HG02970 (cell line): ENCODE data around the gene KIF13A.
"Not testable (repeated sequence)": the region's sequence is repeated elsewhere in the genome, so short reads cannot be mapped to it uniquely, and the experiment has no call there.

Experiments
- ATAC-seq: cut with Tn5 transposase; IDR thresholded peaks from one replicate; pipeline ENCODE4 v1.9.1; 2021; ENCODE audit warnings: mild to moderate bottlenecking, moderate library complexity, moderate number of reproducible peaks; ENCODE audit not compliant: unreplicated experiment, low FRiP score

The KIF13A gene

GRCh38 chr6:17905611-17906592 lies 81.5 kb downstream of the KIF13A start:
- ATAC-seq = no peak

DNA sequence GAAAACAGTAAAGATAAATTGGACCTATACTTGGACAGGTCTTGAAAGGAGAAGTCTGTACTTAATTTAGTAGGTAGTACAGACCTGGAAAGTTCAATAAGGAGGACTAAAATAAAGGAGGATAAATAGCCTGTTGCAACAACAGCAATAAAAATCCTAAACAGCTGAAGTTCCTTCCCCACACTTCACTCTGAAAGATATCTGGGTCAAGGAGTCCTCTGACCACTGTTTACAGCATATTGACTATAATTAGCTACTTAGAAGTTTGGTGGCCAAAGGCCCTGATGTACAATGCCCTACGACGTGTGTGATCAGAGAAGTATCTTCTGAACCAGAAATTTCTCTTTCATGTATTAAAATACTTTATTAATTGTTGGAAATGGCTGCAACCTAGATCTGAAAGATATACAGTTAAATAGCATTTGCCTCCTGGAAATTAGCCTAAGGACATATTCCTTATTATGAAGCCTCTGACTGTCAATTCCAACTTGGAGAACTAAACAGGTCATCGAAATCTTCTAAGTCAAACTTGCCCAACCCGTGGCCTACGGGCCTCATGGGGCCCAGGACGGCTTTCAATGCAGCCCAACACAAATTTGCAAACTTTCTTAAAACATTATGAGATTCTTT lies 82.8 kb downstream of the KIF13A start:
- no peak for ATAC-seq

DNA sequence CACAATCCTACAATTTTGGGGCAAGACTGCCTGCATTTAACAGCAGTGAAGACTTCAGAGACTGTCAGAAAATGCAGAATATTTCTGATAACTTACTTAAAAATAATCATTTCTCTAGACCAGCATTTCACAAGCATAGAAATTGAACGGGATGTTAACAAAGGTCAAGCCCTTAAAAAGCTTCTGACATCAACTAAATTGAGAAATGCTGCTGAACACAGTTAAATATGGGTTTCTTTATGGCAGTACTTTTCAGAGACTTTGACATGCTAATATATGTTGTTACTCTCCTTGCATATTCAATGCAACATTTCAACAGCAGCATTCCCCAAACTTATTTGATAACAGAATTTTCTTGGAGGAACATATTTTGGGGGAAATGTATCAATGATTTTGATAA lies 84.5 kb downstream of the KIF13A start:
- ATAC-seq = no peak

DNA sequence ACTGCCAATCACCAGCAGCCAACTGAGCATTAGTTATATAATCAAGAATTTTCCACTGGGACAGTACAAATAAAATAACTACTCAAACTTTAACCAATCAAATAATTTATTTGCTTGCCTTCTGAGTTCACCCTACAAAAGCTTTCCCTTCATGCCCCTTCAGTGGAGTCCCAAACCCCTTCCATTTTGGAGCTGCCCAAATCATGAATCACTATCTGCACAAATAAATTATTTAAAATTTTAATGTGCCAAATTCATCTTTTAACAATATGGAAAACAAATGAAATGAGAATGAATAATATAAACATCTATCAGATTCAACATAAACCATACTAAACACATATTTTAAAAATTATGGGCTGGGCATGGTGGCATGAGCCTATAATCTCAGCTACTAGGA lies 85.9 kb downstream of the KIF13A start:
- no peak for ATAC-seq

GRCh38 chr6:17900011-17900410 lies 87.4 kb downstream of the KIF13A start:
- ATAC-seq = no peak

GRCh38 chr6:17899491-17899890 lies 87.9 kb downstream of the KIF13A start:
- no peak for ATAC-seq

GRCh38 chr6:17897681-17898080 lies 89.8 kb downstream of the KIF13A start:
- ATAC-seq = no peak

- ATAC-seq = no peak
Observed at GRCh38 chr6:17894905-17895304, 92.5 kb downstream of the KIF13A start.

GRCh38 chr6:17894191-17894590 lies 93.2 kb downstream of the KIF13A start:
- ATAC-seq = no peak

DNA sequence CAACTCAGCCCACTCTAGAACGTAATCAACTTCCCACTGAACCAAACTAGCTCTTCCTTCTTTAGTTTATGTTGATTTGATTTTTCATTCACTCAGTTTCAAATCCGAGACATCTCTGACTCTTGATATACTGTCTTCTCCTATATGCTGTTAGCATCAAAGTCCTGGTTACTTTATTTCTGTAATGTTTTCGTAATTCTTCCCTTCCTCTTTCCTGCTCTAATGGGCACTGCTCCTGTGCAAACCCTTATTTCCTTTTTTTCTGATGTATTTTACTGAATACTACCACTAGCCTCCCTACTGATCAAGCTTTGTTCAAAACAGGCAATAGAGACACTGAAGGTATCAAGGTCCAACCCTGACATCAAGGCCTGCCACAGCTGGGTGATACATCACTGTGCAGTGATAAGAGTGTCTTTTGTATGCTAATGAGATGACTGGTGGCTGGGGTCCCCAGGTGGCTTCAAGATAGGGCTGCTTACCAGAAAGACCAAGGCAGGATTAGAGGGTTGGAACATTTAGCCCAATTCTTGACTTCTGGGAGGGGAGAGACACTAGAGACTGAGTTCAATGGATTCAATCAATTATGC lies 95.2 kb downstream of the KIF13A start:
- ATAC-seq = no peak

DNA sequence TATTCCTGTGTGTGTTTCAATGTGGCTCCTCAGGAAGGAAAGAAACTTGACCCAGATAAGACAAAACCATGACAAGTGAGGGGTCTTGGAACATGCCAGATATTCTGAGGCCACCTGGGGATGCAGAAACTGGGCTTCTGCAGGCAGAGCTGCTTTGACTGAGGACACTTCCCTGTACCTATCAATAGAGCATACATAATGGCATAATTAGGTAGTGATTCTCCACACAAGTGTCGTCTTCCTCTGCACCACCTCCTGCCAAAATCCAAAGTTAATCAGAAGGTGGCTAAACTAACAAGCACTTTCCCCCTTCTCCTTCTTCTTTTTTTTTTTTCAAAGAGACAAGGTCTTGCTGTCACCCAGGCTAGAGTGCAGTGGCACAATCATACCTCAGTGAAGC lies 97.1 kb downstream of the KIF13A start:
- ATAC-seq = no peak

- not testable (repeated sequence) for ATAC-seq
Observed at GRCh38 chr6:17889777-17890176, 97.7 kb downstream of the KIF13A start.

GRCh38 chr6:17886891-17887290 lies 100.5 kb downstream of the KIF13A start:
- ATAC-seq = no peak

- no peak for ATAC-seq
Observed at GRCh38 chr6:17885889-17886576, 101.4 kb downstream of the KIF13A start.

DNA sequence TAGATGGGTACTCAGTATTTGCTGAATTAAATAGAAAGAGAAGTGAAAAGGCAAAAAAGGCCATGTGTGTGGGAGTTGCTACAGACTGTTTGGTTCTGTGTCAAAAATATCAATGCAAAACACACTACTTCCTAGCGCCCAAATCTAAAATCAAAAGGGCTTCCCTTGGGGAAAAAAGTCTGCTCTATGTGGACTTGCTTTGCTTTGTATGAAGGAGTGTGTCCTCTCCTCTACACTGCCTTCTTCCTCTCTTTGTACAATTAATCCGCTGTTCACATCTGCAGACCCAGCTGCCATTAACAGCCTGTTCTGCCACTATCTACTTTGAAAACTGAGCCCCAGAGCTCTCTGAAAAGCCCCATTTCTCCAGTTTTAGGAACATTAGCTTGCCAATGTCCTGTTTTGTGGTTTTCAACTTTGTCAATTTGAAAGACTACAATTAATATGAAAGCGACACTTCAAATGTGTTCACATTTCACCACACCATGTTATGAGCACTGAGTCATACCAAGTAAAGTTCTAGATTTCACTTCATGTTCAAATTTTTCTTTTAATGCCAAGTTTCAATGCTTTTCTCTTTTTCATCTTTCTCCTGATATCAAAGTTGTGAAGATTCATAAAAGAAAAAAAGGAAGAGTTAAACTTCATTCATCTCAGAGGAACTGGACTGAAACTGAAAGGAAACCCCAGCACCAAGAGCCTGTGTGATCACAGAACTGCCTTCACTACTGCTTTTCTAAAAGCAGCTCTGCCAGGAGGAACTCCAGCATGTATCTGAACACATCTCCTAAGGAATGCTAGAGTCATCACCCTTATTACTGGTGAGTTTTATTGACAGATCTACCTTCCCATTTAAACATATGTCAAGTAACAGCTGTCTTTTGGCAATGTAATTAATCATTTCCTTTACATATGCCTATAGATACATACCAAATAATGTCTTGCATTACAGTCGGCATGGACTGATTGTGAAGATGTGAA lies 102.6 kb downstream of the KIF13A start:
- ATAC-seq = peak; percentile 86

DNA sequence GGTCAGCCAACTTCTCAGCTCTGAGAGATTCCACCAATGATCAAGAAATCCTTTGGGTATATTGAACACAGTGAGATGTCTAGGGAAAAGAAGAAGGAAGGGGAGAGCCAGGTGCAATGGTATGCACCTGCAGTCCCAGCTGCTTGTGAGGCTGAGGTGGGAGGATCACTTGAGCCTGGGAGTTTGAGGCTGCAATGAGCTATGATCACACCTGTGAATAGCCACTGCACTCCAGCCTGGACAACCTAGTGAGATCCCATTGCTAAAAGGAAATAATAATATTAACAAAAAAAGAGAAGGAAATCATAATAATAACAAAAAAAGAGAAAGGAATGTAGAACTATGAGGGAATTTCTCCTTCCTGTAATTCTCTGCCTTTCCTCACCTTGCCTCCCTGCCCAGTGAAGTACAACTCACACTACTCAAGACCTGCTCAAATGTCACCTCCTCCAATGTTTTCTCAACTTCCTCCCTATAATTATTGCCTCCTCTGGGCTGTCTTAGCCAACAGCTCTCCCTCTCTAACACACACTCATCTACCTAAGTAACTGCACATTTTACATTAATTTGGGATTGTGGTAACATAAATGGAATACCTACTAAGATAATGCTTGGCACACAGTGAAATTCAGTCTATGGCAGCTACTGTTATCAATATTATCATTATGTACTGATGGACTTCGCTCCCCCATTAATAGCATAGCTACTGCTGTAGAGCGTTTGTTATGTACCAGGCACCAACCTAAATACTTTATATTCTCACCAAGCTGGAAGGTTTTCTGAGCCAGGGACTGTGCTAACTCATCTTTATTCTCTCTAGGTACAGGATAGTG lies 103.6 kb downstream of the KIF13A start:
- no peak for ATAC-seq

GRCh38 chr6:17881085-17881858 lies 106.2 kb downstream of the KIF13A start:
- ATAC-seq = no peak

DNA sequence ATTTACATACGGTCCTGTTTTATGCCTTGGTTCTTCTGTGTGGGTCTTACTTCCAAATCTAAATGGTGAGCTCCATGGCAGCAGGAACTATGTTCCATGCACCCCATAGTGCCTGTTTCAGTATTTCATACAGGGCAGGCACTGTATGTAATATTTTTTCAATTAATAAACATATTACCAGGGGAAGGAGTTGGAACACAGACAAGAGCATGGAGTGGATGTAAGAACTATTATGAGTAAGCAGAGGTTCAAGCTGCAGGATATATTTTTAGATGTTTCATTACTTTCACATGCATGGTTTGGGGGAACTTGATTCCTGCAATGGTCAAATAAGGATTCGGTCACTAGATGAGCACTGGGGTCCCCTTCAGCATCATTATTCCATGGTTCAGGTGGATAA lies 108.3 kb downstream of the KIF13A start:
- ATAC-seq = no peak
